Hepatocyte (in vitro differentiated cells): ENCODE data around the gene CCDC88C. TPM values are rescaled to one million over a fixed set of nuclear protein-coding genes. Genes with fewer than 3 reads are reported as not detected.

Experiments used
- DNase-seq: peaks from one replicate; pipeline ENCODE4 v3.0.0-alpha.2; 2016; ENCODE audit warnings: low spot score
- H2AFZ ChIP-seq: fragments of 200-600 bp; sonication (generic); 2 replicates; pipeline ENCODE4 v1.6.0; 2016; ENCODE audit warnings: antibody characterized with exemption, mild to moderate bottlenecking
- H3K27ac ChIP-seq: fragments of 200-600 bp; sonication (generic); 2 replicates; pipeline ENCODE4 v1.5.1; 2016; ENCODE audit warnings: mild to moderate bottlenecking
- H3K27me3 ChIP-seq: fragments of 200-600 bp; sonication (generic); 2 replicates; pipeline ENCODE4 v1.6.1; 2016
- H3K36me3 ChIP-seq: fragments of 200-600 bp; sonication (generic); replicated peaks from 2 replicates; pipeline ENCODE4 v1.5.1; 2016; ENCODE audit warnings: low read depth; ENCODE audit not compliant: insufficient read depth
- H3K4me1 ChIP-seq: fragments of 200-600 bp; sonication (generic); 2 replicates; pipeline ENCODE4 v1.5.1; 2016; ENCODE audit warnings: mild to moderate bottlenecking, moderate library complexity; ENCODE audit not compliant: insufficient read depth
- H3K4me2 ChIP-seq: fragments of 200-600 bp; sonication (generic); 2 replicates; pipeline ENCODE4 v1.6.0; 2016
- H3K4me3 ChIP-seq: fragments of 200-600 bp; sonication (generic); 2 replicates; pipeline ENCODE4 v1.5.1; 2016; ENCODE audit warnings: mild to moderate bottlenecking
- H3K79me2 ChIP-seq: fragments of 200-600 bp; sonication (generic); 2 replicates; pipeline ENCODE4 v1.6.0; 2017; ENCODE audit warnings: mild to moderate bottlenecking
- H3K9me2 ChIP-seq: fragments of 200-600 bp; sonication (generic); replicated peaks from 2 replicates; pipeline ENCODE4 v1.6.0; 2017; ENCODE audit warnings: mild to moderate bottlenecking; ENCODE audit not compliant: insufficient read depth
- H3K9me3 ChIP-seq: fragments of 200-600 bp; sonication (generic); 2 replicates; pipeline ENCODE4 v1.5.1; 2016; ENCODE audit warnings: low read depth, mild to moderate bottlenecking
- H4K20me1 ChIP-seq: fragments of 200-600 bp; sonication (generic); 2 replicates; pipeline ENCODE4 v1.6.0; 2016; ENCODE audit warnings: mild to moderate bottlenecking; ENCODE audit not compliant: insufficient read depth, poor library complexity, severe bottlenecking
- CTCF ChIP-seq: fragments of 200-600 bp; sonication (generic); IDR thresholded peaks from 2 replicates; pipeline ENCODE4 v1.5.1; 2016; ENCODE audit warnings: antibody characterized with exemption, mild to moderate bottlenecking; ENCODE audit not compliant: poor library complexity
- EZH2 ChIP-seq: fragments of 200-600 bp; sonication (generic); IDR thresholded peaks from 2 replicates; pipeline ENCODE4 v1.6.1; 2016; ENCODE audit warnings: antibody characterized with exemption, mild to moderate bottlenecking, borderline replicate concordance
- EZH2phosphoT487 ChIP-seq: fragments of 200-600 bp; sonication (generic); IDR thresholded peaks from one replicate; pipeline ENCODE4 v1.6.1; 2018; ENCODE audit warnings: antibody characterized with exemption, mild to moderate bottlenecking, low read depth, moderate library complexity; ENCODE audit not compliant: unreplicated experiment, severe bottlenecking
- WGBS: methylation state at CpG from one replicate; pipeline ENCODE4 v1.1.6; 2016; ENCODE audit warnings: low lambda C conversion rate; ENCODE audit errors: missing lambda C conversion rate; 5-methylcytosine and 5-hydroxymethylcytosine counted together
- polyA plus RNA-seq: library from polyadenylated mRNA; unstranded; fragments of >200 nt; fragmentation: Nextera tagmentation; extraction: Ambion mirVana; gene quantifications from 2 replicates; pipeline ENCODE4 v1.2.1, GENCODE V29; 2016
- total RNA-seq: library from RNA; depleted of rRNA; stranded (reverse); fragments of >200 nt; gene quantifications from 2 replicates; pipeline ENCODE4 v1.2.3, GENCODE V29; 2014

Gene CCDC88C
- total and polyA plus RNA-seq, 2 experiments from 2014 or later: 5.9 to 11.3 TPM

DNA sequence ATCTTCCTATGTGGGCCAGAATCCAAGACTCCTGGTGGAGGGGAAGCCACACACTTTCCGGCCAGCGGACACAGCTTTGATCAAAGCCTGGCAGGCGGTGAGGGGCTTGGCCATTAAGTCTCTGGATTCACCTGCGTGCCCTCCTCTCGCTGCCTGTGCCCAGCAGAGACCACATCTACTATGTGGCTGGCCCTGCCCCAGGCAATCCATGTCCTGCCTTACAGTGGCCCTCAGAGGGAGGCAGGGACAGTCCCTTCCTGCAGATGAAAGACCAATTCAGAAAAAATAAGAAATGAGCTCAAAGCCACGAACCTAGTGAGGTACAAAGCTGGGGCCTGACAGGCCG lies 90.4 kb downstream of the CCDC88C start:
- Histone ChIP-seq H3K36me3 (no peaks in the 10 kb centered on the region), H3K4me3 (no peak overlapping the region), H3K9me2 (no peaks in the 10 kb centered on the region), H3K9me3 (no peaks in the 10 kb centered on the region), H3K4me2 (no peak overlapping the region), H3K79me2 (no peaks in the 10 kb centered on the region), H3K4me1 (peaks cover 7% of the 10 kb centered on the region), H4K20me1 (no peaks in the 10 kb centered on the region), H3K27me3 (no peaks in the 10 kb centered on the region), H2AFZ (no peak overlapping the region), H3K27ac (no peak overlapping the region)
- TF ChIP-seq CTCF (no peak), EZH2 (no peak), EZH2phosphoT487 (no peak)
- WGBS: 93% methylated on average over 7 of the region's 7 CpGs
- no peak for DNase-seq

- Histone ChIP-seq H3K9me3 (no peaks in the 10 kb centered on the region), H3K27me3 (no peaks in the 10 kb centered on the region), H3K27ac (no peak overlapping the region), H3K4me3 (no peak overlapping the region), H3K9me2 (no peaks in the 10 kb centered on the region), H2AFZ (no peak overlapping the region), H3K36me3 (no peaks in the 10 kb centered on the region), H3K4me1 (peaks cover 3% of the 10 kb centered on the region), H3K79me2 (no peaks in the 10 kb centered on the region), H4K20me1 (no peaks in the 10 kb centered on the region), H3K4me2 (no peak overlapping the region)
- 89% methylated on average over 14 of the region's 14 CpGs for WGBS
- no peak for TF ChIP-seq CTCF
- TF ChIP-seq EZH2phosphoT487: no peak
- TF ChIP-seq EZH2: no peak
- no peak for DNase-seq
Observed at GRCh38 chr14:91326514-91327249, 90.9 kb downstream of the CCDC88C start.

DNA sequence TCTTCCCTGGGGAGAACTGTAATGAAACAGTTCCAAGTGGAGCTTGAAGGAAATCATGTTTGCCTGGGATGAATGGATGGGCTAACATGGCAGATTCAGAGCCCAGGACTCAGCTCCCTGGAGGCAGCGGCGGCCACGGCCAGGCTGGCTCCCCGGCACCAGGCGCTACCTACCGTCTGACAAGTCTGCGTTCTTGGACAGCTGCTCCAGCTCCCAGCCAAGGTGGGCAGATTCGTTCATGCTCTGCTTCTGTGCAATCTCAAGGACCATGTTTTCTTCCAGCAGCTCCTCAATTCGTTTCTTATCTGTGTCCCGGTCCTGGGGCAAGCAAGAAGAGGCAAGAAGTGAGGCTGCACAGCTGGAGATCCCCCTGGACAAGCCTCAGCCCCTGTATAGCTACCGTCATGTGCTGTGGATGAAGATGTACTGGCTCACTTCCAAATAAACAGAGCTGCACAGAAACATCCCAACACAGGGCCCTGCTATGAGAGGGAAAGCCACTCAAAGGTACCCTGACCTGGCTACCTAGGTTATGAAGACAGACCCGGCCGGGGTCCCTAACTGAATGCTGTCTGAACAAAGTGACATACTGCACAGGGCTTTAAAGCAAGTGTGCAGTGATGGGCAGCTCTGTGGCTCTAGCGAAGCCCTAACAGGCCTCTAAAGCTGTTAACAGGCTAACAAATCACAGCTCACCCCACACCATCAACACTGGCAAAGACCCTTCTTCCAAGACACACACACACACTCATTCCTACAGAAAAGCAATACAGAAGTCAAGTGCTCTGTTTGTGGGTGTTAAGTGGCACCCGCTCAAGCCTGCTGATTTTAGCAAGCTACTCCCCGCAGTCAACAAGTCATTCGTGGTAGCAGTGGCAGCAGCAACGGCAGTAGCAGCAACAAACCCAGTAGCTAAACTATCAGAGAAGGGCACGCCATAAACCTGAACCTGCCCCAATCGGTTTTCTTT lies 92.7 kb downstream of the CCDC88C start:
- Histone ChIP-seq H2AFZ (no peak overlapping the region), H3K4me1 (peaks cover 3% of the 10 kb centered on the region), H4K20me1 (no peaks in the 10 kb centered on the region), H3K27me3 (no peaks in the 10 kb centered on the region), H3K4me2 (no peak overlapping the region), H3K27ac (no peak overlapping the region), H3K79me2 (no peaks in the 10 kb centered on the region), H3K36me3 (no peaks in the 10 kb centered on the region), H3K4me3 (no peak overlapping the region), H3K9me3 (no peaks in the 10 kb centered on the region), H3K9me2 (no peaks in the 10 kb centered on the region)
- 74% methylated on average over 20 of the region's 20 CpGs for WGBS
- TF ChIP-seq EZH2: no peak
- TF ChIP-seq CTCF: no peak
- TF ChIP-seq EZH2phosphoT487: no peak
- DNase-seq: no peak
